ENCODE data around the gene AKT2. TPM values are rescaled to one million over a fixed set of nuclear protein-coding genes. Genes with fewer than 3 reads are reported as not detected.

The AKT2 gene
- total and polyA plus RNA-seq, 9 donors = 120 to 223 (median 175) TPM

DNA sequence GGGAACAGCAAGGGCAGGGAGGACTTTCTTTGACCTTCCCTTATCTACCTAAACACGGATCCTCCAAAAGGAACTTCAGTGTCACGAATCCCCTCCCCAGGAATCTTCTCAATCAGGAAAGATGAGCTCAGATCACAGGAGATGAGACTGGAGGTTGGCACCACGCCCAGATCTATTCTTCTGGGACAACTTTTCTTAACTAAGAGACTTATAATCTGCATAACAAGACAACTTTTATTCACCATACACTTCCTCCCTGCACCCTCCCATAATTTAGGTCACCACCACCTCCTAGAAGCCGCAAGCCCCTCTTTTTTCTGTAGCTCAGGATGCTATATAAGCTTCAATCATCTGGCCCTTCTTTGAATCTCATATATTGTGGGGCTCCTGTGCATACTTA, 19.2 kb upstream of the AKT2 start:
- Histone ChIP-seq H3K27me3 (ENCODE audit: control insufficient read depth, insufficient read depth, low read length) (no peaks in the 10 kb centered on the region), H3K27ac (ENCODE audit: low read length) (no peak overlapping the region), H3K36me3 (ENCODE audit: control insufficient read depth, insufficient read depth, low read length) (no peaks in the 10 kb centered on the region), H3K9me3 (replicated peaks; ENCODE audit: control insufficient read depth, low read depth, low read length) (no peaks in the 10 kb centered on the region), H3K4me3 (ENCODE audit: low read length) (no peak overlapping the region), H3K4me1 (ENCODE audit: control insufficient read depth, insufficient read depth, low read length) (no peaks in the 10 kb centered on the region)
- WGBS (ENCODE audit: insufficient coverage) = 33% methylated on average over 3 of the region's 4 CpGs
- peak; percentile 57 for DNase-seq

GRCh38 chr19:40303765-40304164, 18.6 kb upstream of the AKT2 start:
- no CpG with 5 or more reads among the region's 2 CpGs for WGBS (ENCODE audit: insufficient coverage)
- Histone ChIP-seq H3K36me3 (ENCODE audit: control insufficient read depth, insufficient read depth, low read length) (no peaks in the 10 kb centered on the region), H3K4me3 (ENCODE audit: low read length) (no peak overlapping the region), H3K4me1 (ENCODE audit: control insufficient read depth, insufficient read depth, low read length) (no peaks in the 10 kb centered on the region), H3K9me3 (replicated peaks; ENCODE audit: control insufficient read depth, low read depth, low read length) (no peaks in the 10 kb centered on the region), H3K27ac (ENCODE audit: low read length) (no peak overlapping the region), H3K27me3 (ENCODE audit: control insufficient read depth, insufficient read depth, low read length) (no peaks in the 10 kb centered on the region)
- DNase-seq = no peak

DNA sequence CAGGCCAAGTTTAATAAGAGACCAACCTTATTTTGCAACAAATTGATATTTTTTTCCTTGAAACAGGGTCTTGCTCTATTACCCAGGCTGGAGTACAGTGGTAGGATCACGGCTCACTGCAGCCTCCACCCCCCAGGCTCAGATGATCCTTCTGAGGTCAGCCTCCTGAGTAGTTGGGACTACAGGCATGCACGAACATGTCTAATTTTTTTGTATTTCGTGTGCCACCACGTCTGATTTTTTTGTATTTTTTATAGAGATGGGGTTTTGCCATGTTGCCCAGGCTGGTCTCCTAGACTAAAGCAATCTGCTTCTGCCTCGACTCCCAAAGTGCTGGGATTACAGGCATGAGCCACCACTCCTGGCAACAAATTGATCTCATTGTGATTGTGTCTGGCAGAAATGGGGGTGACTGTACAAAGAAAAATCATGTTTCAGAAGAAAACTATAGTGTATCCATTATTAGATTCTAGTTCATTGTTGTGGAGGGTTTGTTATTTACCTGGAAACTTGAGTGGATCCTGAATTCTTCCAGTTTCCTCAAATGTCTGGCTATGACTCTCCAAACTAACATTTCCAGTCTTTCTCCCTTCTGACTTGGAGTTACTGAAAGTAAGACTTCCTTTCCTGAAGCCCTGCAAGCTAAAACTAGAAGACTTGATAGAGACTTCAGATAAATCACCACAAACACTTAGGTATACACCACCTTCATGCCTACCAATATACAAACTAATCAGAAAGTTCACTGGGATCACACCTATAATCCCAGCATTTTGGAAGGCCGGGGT, 17.3 kb upstream of the AKT2 start:
- no peak overlapping the region for H3K27ac ChIP-seq (ENCODE audit: low read length)
- DNase-seq = no peak
- H3K27me3 ChIP-seq (ENCODE audit: control insufficient read depth, insufficient read depth, low read length) = no peaks in the 10 kb centered on the region
- 90% methylated on average over 2 of the region's 6 CpGs for WGBS (ENCODE audit: insufficient coverage)
- H3K36me3 ChIP-seq (ENCODE audit: control insufficient read depth, insufficient read depth, low read length) = no peaks in the 10 kb centered on the region
- no peaks in the 10 kb centered on the region for H3K9me3 ChIP-seq (replicated peaks; ENCODE audit: control insufficient read depth, low read depth, low read length)
- no peaks in the 10 kb centered on the region for H3K4me1 ChIP-seq (ENCODE audit: control insufficient read depth, insufficient read depth, low read length)
- no peak overlapping the region for H3K4me3 ChIP-seq (ENCODE audit: low read length)

DNA sequence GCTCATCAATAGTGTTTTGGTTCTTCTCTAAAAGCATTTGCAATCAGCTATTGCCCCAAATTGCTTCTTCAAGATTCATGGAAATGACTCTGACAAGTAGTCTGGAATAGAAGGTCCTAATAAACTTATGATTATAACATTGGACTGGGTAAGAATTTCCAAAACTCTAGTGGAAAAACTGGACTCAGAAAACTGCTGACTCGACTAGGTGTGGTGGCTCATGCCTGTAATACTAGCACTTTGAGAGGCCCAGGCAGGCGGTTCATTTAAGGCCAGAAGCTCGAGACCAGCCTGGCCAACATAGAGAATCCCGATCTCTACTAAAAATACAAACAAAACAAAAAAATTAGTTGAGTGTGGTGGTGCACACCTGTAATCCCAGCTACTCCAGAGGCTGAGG, 15.5 kb upstream of the AKT2 start:
- no peak overlapping the region for H3K27ac ChIP-seq (ENCODE audit: low read length)
- no peaks in the 10 kb centered on the region for H3K36me3 ChIP-seq (ENCODE audit: control insufficient read depth, insufficient read depth, low read length)
- no peaks in the 10 kb centered on the region for H3K27me3 ChIP-seq (ENCODE audit: control insufficient read depth, insufficient read depth, low read length)
- DNase-seq = no peak
- 67% methylated on average over 1 of the region's 4 CpGs for WGBS (ENCODE audit: insufficient coverage)
- no peak overlapping the region for H3K4me3 ChIP-seq (ENCODE audit: low read length)
- H3K9me3 ChIP-seq (replicated peaks; ENCODE audit: control insufficient read depth, low read depth, low read length) = no peaks in the 10 kb centered on the region
- no peaks in the 10 kb centered on the region for H3K4me1 ChIP-seq (ENCODE audit: control insufficient read depth, insufficient read depth, low read length)

DNA sequence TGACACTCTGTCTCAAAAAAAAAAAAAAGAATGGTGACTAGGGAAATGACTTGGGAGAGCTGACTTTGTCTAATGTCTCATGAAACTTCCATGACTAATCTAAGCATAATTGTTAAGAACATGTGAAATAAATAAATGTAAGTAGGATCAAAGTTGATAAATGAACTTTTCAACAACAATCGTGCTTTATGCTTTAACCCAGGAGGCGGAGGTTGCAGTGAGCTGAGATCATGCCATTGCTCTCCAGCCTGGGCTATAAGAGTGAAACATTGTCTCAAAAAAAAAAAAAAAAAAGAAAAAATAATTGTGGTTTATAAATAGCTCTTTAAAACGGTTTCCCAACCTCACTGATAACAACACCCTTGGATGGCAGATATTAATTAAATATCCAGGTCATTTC, 12.9 kb upstream of the AKT2 start:
- Histone ChIP-seq H3K9me3 (replicated peaks; ENCODE audit: control insufficient read depth, low read depth, low read length) (no peaks in the 10 kb centered on the region), H3K4me3 (ENCODE audit: low read length) (no peak overlapping the region), H3K27ac (ENCODE audit: low read length) (no peak overlapping the region), H3K27me3 (ENCODE audit: control insufficient read depth, insufficient read depth, low read length) (no peaks in the 10 kb centered on the region), H3K36me3 (ENCODE audit: control insufficient read depth, insufficient read depth, low read length) (no peaks in the 10 kb centered on the region), H3K4me1 (ENCODE audit: control insufficient read depth, insufficient read depth, low read length) (no peaks in the 10 kb centered on the region)
- DNase-seq = no peak
- WGBS (ENCODE audit: insufficient coverage) = no CpG with 5 or more reads among the region's 3 CpGs

DNA sequence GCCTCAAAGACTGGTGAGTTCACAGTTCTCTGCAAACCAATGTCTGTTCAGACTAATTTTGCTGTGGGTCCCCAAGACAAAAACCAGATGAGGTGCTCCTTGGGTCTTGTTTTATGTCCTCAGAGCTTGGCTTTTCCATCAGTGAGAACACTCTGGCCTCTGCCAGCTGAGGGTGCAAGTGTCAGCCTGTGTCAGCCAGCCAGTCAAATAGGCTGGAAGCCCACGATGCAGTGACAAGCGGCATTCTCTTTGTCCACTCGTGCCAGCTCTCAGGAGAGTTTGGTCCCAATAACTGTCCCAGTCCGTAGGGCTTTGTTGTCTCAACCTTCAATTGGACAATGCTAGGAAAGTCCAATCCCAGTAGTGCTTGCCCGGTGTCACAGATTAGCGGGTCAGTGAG, 9.4 kb upstream of the AKT2 start:
- no peak overlapping the region for H3K4me3 ChIP-seq (ENCODE audit: low read length)
- no peak for DNase-seq
- H3K27me3 ChIP-seq (ENCODE audit: control insufficient read depth, insufficient read depth, low read length) = no peaks in the 10 kb centered on the region
- no peaks in the 10 kb centered on the region for H3K9me3 ChIP-seq (replicated peaks; ENCODE audit: control insufficient read depth, low read depth, low read length)
- WGBS (ENCODE audit: insufficient coverage) = 82% methylated on average over 6 of the region's 6 CpGs
- H3K4me1 ChIP-seq (ENCODE audit: control insufficient read depth, insufficient read depth, low read length) = no peaks in the 10 kb centered on the region
- H3K36me3 ChIP-seq (ENCODE audit: control insufficient read depth, insufficient read depth, low read length) = no peaks in the 10 kb centered on the region
- no peak overlapping the region for H3K27ac ChIP-seq (ENCODE audit: low read length)

DNA sequence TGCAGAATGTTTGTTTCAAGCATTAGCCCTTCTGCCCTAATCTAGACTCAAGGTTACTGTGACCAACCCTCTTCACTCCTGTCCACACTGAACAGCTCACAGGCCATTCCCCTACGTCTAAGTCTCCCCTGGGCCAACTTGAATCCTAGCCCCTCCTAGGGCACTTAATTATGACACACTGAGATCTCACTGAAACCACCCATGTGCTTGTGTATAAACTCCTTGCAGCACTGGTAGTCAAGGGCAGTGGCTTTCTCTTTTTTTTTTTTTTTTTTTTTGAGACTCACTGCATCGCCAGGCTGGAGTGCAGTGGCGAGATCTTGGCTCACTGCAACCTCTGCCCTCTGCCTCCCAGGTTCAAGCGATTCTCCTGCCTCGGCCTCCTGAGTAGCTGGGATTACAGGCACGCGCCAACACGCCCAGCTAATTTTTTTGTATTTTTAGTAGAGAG, 1.9 kb upstream of the AKT2 start:
- WGBS (ENCODE audit: insufficient coverage) = 38% methylated on average over 1 of the region's 8 CpGs
- Histone ChIP-seq H3K27ac (ENCODE audit: low read length) (peak overlapping the region; percentile 100), H3K4me3 (ENCODE audit: low read length) (no peak overlapping the region)

GRCh38 chr19:40286235-40286970, 1.3 kb upstream of the AKT2 start:
- peak overlapping the region; percentile 100 for H3K27ac ChIP-seq (ENCODE audit: low read length)
- H3K9me3 ChIP-seq (replicated peaks; ENCODE audit: control insufficient read depth, low read depth, low read length) = no peaks in the 10 kb centered on the region
- H3K36me3 ChIP-seq (ENCODE audit: control insufficient read depth, insufficient read depth, low read length) = peaks cover 18% of the 10 kb centered on the region
- H3K4me3 ChIP-seq (ENCODE audit: low read length) = peak overlapping the region; percentile 46
- 46% methylated on average over 10 of the region's 16 CpGs for WGBS (ENCODE audit: insufficient coverage)
- H3K4me1 ChIP-seq (ENCODE audit: control insufficient read depth, insufficient read depth, low read length) = peaks cover 44% of the 10 kb centered on the region
- H3K27me3 ChIP-seq (ENCODE audit: control insufficient read depth, insufficient read depth, low read length) = no peaks in the 10 kb centered on the region
- DNase-seq = peak; percentile 64

More for the DNA sequence above, 1.9 kb upstream of the AKT2 start:
- H3K9me3 ChIP-seq (replicated peaks; ENCODE audit: control insufficient read depth, low read depth, low read length) = no peaks in the 10 kb centered on the region
- no peak for DNase-seq
- H3K36me3 ChIP-seq (ENCODE audit: control insufficient read depth, insufficient read depth, low read length) = peaks cover 12% of the 10 kb centered on the region
- peaks cover 38% of the 10 kb centered on the region for H3K4me1 ChIP-seq (ENCODE audit: control insufficient read depth, insufficient read depth, low read length)
- no peaks in the 10 kb centered on the region for H3K27me3 ChIP-seq (ENCODE audit: control insufficient read depth, insufficient read depth, low read length)

DNA sequence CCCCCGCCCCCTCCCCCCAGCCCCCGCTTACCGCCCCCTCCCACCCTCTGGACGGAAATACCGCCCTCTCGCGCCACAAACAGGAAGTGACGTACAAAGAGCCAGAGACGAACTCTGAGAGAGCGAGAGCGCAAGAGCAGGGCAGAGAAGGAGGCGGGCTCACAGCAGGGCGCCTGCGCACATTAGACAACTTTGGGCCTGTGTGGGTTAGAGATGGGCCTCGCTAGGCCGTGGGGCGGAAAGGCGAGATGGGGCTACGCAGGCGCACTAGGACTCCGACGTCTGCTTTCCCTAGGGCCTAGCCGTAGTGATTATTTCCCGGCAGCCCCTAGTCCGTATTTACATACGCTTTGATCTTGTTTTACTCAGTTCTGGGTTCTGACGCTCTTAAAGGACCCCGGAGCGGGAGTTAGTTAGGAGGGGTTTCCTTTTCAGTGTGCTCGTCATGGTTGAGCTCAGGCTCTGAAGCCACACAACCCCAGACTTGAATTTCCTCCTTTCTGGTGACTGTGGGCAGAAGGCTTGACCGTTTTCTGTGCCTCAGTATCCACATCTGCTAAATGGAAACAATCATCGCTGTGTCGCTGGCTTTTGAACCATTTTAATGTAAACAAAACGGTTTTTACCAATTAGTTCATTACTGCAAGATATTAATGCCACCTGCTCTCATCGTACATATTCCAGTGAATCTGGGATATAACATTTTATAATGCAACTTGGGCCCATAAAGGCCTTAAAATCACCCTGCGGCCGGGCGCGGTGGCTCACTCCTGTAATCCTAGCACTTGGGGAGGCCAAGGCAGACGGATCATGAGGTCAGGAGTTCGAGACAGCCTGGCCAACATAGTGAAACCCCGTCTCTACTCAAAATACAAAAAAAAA, 449 bp upstream of the AKT2 start:
- Histone ChIP-seq H3K36me3 (ENCODE audit: control insufficient read depth, insufficient read depth, low read length) (peaks cover 21% of the 10 kb centered on the region), H3K27me3 (ENCODE audit: control insufficient read depth, insufficient read depth, low read length) (no peaks in the 10 kb centered on the region), H3K27ac (ENCODE audit: low read length) (peak overlapping the region; percentile 100), H3K4me1 (ENCODE audit: control insufficient read depth, insufficient read depth, low read length) (peaks cover 52% of the 10 kb centered on the region), H3K4me3 (ENCODE audit: low read length) (peak overlapping the region; percentile 78), H3K9me3 (replicated peaks; ENCODE audit: control insufficient read depth, low read depth, low read length) (no peaks in the 10 kb centered on the region)
- WGBS (ENCODE audit: insufficient coverage) = 0% methylated on average over 19 of the region's 42 CpGs
- peak; percentile 100 for DNase-seq

GRCh38 chr19:40284251-40284500, 969 bp downstream of the AKT2 start:
- H3K36me3 ChIP-seq (ENCODE audit: control insufficient read depth, insufficient read depth, low read length) = peaks cover 21% of the 10 kb centered on the region
- WGBS (ENCODE audit: insufficient coverage) = 0% methylated on average over 1 of the region's 4 CpGs
- peaks cover 66% of the 10 kb centered on the region for H3K4me1 ChIP-seq (ENCODE audit: control insufficient read depth, insufficient read depth, low read length)
- DNase-seq = no peak
- no peaks in the 10 kb centered on the region for H3K9me3 ChIP-seq (replicated peaks; ENCODE audit: control insufficient read depth, low read depth, low read length)
- no peaks in the 10 kb centered on the region for H3K27me3 ChIP-seq (ENCODE audit: control insufficient read depth, insufficient read depth, low read length)
- H3K27ac ChIP-seq (ENCODE audit: low read length) = peak overlapping the region; percentile 99
- H3K4me3 ChIP-seq (ENCODE audit: low read length) = peak overlapping the region; percentile 78
